H7 (cell line): ENCODE data around the gene ANKMY1. TPM values are rescaled to one million over a fixed set of nuclear protein-coding genes. Genes with fewer than 3 reads are reported as not detected.

ENCODE experiments used
- DNase-seq: peaks from one replicate; pipeline ENCODE4 v3.0.0; 2012
- H3K27me3 ChIP-seq: 2 replicates; pipeline ENCODE4 v1.6.0; 2011; ENCODE audit warnings: mild to moderate bottlenecking, low read length; ENCODE audit not compliant: control insufficient read depth, insufficient read depth
- H3K36me3 ChIP-seq: replicated peaks from 2 replicates; pipeline ENCODE4 v1.5.1; 2011; ENCODE audit warnings: low read length; ENCODE audit not compliant: control insufficient read depth, insufficient read depth
- H3K4me3 ChIP-seq: 2 replicates; pipeline ENCODE4 v1.5.1; 2011; ENCODE audit warnings: low read depth, mild to moderate bottlenecking, control low read depth, low read length, moderate library complexity; ENCODE audit not compliant: insufficient read depth
- total RNA-seq: library from RNA; depleted of rRNA; stranded (reverse); fragments of >200 nt; shearing (Covaris generic); gene quantifications from 2 replicates; pipeline ENCODE4 v1.2.3, GENCODE V29; 2014

The ANKMY1 gene
- total RNA-seq, 1 experiment from 2014 or later, result 3.6 TPM

DNA sequence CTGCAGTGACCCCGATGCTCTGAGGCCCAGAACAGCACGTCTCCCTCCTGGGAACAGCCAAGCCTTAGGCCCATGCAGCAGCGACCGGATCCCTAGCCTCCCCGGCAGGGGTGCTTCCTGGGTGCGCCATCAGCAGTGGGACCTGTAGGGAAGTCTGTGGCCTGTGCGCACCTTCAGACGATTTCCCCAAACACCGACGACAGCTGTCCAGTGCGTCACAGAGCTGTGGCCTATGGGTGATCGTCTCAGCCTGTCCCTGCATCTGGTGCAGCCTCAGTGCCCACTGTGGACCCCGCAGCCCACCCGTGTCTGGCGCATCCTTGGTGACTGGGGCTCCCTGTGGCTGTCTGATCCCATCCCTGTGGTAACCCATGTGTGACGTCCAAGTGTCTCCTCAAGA, 113.3 kb downstream of the ANKMY1 start:
- H3K4me3 ChIP-seq, result no peak overlapping the region
- DNase-seq, result no peak
- no peaks in the 10 kb centered on the region for H3K36me3 ChIP-seq
- no peaks in the 10 kb centered on the region for H3K27me3 ChIP-seq

DNA sequence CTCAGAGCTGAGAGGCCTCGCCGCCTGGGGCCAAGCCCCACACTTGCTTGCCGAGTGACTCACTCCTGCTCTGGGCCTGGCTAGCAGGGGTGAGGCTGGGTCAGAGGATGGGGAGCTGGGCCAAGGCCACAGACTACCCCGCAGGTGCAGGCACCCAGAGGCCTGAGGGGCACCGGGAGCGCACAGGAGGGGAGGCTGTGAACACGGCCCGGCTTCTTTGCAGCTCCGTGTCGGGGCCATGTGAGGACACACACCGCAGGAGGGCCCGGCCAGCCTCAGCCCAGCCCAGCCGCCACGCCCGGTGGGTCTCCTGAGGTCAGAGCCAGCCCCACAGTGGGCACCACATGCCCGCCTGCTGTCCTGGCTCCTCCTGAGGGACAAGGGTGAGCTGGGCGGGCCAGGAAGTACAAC, 113.9 kb downstream of the ANKMY1 start:
- H3K4me3 ChIP-seq, result no peak overlapping the region
- no peak for DNase-seq
- no peaks in the 10 kb centered on the region for H3K36me3 ChIP-seq
- H3K27me3 ChIP-seq, result no peaks in the 10 kb centered on the region

DNA sequence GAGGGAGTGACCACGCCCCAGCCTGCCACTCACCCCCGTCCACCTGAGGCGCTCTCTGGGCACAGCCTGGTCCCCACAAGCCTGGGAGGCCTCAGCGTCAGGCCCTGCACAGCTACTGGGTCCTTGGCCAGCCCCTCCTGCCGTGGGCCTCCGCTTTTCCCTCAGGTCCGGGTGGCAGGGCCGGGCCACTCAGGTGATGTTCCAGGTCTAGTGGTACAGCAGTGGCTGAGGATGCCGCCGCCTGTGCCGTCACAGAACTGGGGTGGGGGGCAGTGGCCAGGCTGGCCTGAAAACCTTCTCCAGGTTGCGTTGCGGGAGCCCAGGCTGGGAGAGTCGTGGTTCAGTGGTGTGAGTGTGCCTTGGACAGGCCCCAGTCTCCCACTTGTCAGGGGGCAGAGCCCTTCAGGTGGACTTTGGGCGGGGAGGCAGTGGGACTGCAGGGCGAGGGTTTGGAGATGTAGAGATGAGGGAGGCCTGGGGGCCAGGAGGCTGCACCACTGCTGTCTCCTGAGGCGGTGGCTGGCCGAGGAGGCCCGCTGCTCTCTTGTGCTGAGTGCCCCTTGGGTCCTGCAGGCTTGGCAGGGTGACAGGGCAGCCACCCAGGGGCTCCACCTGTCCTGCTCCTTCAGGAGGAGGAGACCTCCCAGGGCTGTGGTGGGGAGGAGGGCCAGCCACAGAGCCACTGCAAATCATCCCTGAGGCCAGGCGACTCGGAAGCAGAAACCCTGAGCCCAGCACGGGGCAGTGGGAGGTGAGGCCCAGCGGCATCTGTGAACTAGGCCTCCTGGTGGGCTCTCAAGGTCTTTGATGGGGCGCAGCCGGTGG, 114.7 kb downstream of the ANKMY1 start:
- Histone ChIP-seq H3K27me3 (peaks cover under 1% of the 10 kb centered on the region), H3K36me3 (no peaks in the 10 kb centered on the region), H3K4me3 (no peak overlapping the region)
- no peak for DNase-seq

DNA sequence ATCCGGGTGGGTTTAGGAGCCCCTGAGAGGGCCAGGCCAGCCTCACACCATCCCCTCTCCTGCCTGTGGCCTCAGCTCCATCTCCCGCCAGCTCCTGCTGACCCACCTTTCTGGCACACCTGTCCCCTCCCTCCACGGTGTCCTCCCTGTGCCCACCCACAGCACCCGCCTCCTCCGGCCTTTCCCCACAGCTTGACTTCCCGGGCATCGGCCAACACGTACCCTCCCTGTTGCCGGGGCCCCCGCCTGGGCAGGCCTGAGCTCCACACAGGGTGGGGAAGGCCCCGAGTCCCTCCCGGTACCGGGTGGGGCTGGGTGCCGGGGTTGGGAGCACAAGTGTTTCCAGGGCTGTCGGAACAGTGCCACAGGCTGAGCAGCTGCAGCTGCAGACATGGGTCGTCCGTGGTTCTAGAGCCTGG, 115.8 kb downstream of the ANKMY1 start:
- Histone ChIP-seq H3K36me3 (no peaks in the 10 kb centered on the region), H3K4me3 (no peak overlapping the region), H3K27me3 (peaks cover 12% of the 10 kb centered on the region)
- no peak for DNase-seq

DNA sequence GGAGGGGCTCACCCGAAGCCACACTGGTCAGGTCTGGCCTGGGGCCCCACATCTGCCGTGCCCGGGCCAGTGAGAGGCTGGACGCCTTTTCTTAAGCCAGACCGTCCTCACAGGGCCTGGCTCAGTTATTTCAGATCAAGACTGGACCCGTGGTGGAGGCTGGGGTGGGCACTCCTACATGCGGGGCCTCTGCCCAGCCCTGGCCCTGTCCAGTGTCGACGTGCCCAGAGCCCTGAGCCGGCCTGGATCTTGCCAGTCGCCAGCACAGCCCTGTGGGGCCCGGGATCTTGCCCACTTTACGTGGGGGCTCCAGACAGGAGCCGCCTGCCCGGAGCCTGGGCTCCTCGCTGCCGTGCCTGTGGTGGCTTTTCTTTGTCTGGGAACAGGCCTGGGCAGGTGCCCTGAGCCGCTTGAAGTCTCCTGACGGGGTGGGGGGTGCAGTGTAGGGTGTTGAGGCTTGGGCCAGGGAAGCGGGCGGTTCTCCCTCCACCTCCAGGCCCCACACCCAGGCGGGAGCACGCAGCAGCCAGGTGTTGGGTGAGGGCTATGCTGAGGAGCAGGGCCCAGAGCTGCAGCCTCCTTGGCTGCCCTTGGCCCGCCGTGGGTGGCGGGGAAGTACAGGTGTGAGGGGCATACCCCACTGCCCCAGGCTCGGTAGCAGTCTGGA, 116.3 kb downstream of the ANKMY1 start:
- Histone ChIP-seq H3K27me3 (peaks cover 17% of the 10 kb centered on the region), H3K4me3 (no peak overlapping the region), H3K36me3 (no peaks in the 10 kb centered on the region)
- no peak for DNase-seq

DNA sequence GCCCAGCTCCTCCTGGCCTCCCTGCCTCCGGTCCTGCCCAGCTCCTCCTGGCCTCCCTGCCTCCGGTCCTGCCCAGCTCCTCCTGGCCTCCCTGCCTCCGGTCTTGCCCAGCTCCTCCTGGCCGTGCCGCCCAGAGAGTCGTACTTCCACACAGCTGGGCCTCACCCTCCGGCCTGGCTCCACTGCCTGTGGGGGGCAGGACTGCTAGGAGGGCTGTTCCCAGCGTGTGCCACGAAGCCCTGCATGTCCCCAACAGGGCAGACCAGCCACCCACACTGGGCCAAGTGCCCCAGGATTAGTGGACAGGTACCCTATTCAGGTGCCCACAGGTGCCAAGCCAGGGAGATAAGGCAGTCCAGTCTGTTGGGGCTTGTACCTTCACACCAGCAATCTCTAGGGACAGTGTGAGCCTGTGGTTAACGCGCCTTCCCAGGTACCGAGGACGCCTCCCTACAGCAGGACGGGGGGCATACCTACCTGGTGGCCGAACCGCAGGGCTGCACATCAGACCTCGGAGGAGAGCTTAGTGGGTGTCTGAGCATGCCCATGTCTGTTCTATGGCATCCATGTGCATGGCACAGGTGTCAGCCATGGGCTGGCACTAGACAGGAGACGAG, 117.0 kb downstream of the ANKMY1 start:
- no peak overlapping the region for H3K4me3 ChIP-seq
- no peak for DNase-seq

DNA sequence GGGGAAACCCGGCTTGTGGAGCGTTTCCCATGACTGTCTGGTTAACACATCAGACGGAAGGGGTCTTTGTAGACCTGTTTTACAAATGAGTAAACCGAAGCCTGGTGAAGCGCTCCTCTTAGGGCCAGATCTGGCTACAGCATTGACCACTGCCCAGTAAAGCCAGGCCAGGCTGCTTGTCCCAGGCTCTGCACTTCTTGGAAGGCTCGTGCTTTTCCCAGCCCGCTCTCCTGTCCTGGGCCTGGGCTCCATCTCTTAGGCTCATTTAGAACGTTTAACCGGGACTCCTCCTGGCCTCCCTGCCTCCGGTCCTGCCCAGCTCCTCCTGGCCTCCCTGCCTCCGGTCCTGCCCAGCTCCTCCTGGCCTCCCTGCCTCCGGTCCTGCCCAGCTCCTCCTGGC, 117.5 kb downstream of the ANKMY1 start:
- no peaks in the 10 kb centered on the region for H3K36me3 ChIP-seq
- no peak for DNase-seq
- H3K27me3 ChIP-seq, result peaks cover 21% of the 10 kb centered on the region

More for the DNA sequence above, 117.0 kb downstream of the ANKMY1 start:
- peaks cover 21% of the 10 kb centered on the region for H3K27me3 ChIP-seq
- H3K36me3 ChIP-seq, result no peaks in the 10 kb centered on the region

DNA sequence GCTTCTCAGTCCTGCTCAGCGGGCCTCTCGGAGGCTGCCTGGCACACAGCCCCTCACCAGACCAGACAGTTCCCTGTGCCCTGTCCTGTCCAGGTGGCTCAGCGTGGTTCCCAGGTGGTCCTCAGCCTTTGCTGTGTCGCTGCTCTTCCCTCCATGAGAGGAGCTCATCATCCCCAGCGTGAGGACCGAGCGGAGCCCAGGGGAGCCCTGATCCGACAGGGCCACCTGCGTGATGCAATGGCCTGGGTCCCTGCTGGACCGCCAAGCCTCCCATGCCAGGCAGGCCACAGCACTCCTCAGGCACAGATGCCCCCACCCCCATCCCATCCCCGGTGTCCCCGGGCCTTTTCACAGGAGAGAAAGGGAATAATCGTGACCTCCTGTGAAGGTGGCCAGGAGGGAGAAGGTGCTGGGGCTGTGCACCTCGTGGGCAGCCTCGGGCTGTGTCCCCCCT, 118.1 kb downstream of the ANKMY1 start:
- H3K36me3 ChIP-seq, result no peaks in the 10 kb centered on the region
- no peak overlapping the region for H3K4me3 ChIP-seq
- DNase-seq, result no peak
- H3K27me3 ChIP-seq, result peaks cover 21% of the 10 kb centered on the region

More for the DNA sequence above, 117.5 kb downstream of the ANKMY1 start:
- no peak overlapping the region for H3K4me3 ChIP-seq

DNA sequence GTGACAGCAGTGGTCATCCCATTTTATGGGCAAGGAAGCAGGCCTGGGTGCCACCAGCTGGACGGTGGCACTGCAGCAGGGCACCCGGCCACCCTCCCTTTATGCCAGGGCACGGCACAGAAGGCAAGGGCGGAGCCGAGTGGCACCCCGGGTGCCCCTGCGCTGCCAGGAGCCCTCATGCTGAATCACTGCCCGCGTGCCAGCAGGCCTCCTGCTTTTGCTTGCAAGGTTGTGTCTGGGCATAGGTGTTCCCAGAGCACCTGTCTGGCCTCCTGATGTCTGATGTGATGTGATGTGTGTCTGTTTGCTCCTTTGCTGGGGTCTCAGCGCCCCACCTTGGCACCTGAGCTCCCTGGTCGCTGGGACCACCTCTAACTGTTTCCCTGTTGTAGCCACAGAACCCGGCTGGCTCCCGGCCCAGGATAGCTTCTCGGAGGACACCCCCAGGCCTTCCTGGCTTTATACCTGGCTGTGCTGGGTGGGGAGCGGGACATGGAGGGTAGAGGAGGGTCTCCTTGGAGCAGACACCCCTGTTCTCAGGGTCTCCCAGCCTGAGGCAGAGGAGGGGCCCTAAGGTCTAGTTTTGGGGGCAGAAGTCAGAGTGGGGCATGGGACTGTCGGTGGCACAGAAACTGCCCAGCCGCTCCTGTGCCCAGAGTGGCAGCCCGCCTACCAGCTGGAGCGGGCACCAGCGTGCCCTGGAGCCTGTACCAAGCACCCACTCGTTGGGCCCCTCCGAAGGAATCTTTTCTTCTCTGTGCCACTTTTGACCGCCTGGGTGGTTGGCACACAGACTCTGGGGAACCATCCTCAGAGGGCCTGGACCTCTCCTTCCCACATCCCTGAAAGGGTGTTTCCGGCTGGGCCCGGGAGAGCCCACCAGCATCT, 118.7 kb downstream of the ANKMY1 start:
- Histone ChIP-seq H3K4me3 (no peak overlapping the region), H3K27me3 (peaks cover 23% of the 10 kb centered on the region), H3K36me3 (no peaks in the 10 kb centered on the region)
- no peak for DNase-seq

DNA sequence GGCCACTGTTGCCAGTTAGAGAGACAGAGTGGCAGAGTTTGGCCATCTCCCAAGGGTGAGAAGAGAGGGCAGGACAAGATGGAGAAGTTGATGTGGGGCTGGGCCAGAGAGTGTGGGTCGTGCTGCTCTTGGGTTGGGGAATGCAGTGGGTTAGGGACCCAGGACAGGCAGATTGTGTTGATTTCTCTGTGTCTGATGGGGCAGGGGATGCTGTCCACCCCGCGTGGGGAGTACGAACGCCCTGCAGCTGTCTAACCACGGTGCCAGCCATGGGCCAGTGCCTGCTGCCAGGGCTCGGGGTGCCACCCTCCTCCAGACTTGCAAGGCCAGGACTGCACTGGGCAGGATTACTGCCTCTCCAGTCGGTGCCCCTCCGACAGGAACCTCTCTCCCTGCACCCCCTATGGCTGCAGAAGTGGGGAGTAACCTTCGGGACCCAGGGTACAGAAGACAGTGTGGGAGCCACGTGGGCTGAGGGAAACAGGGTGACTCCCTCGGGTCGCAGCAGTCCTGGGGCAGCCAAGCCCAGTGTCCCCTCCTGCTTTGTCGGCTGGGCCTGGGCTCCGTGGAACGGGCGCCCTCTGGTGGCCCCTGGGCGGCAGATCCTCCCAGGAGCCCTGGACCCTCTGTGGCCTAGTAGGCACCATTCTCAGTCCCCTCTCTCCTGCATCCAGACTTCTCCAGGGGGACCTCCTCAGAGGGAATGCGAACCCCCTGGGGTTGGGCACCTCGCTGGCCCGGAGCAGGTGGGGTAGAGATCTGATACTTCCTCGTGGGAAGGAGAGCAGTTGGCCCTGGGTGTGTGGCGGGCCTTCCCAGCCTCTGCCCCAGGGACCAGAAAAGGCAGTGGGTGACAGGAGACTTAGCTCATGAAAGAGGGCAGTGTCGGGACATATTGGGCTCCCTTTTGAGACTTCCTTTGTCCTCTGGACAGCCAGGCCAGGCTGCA, 119.7 kb downstream of the ANKMY1 start:
- Histone ChIP-seq H3K4me3 (no peak overlapping the region), H3K36me3 (no peaks in the 10 kb centered on the region), H3K27me3 (peaks cover 23% of the 10 kb centered on the region)
- peak; percentile 98 for DNase-seq

DNA sequence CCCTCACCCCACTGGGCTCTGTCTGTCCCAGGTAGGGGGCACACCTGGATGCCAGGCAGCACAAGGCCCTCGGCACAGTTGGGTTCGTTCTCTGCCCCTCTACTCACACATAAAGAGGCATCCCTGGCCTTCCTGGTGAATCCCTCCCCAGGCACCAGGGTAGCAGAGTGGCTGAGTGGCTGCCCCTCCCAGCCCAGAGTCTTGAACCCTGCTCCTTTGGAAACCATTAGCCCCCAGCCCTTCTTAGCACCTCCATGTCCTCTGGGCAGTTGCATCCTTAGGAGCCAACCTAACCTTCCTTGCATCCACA, 120.3 kb downstream of the ANKMY1 start:
- Histone ChIP-seq H3K27me3 (peaks cover 23% of the 10 kb centered on the region), H3K36me3 (no peaks in the 10 kb centered on the region), H3K4me3 (no peak overlapping the region)
- no peak for DNase-seq

DNA sequence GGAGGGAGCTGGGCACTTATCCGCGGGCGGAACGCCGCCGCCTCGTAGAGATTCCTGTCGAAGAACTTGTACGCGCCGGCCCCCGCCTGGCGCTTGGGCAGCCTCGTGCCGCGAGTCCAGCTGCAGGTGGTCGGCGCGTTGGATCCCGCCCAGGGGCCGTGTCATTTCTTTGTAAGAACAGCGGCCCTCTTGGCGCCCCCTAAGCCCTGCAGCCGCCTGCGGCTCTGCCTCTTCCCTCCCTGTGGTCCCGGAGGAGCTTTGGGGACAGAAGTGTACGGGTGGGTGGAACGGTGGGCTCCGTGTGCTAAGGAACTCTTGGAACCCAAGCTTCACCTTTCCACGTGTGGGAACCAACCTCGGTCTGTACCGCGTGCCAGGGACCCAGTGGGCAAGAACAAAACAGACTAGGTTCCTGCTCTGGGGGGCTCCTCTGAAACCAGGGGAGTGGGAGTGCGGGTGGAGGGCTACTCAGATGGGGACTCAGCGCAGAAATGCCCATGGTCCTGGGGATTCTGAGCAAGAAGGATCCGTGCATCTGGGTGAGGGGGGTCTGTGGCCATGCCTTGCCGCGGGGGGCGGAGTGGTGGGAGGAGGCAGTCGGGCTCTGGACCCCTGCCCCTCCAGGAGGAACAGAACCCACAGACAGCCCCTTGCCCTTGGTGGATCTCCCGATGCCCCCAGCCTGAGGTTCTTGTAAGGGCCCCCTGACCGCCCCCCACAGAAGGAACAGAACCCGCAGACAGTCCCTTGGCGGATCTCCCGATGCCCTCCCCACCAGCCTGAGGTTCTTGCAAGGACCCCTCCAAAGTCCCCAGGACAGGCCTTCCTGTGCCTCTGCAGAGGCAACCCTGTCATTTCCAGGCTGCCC, 120.9 kb downstream of the ANKMY1 start:
- H3K4me3 ChIP-seq, result peak overlapping the region; percentile 72
- DNase-seq, result peak; percentile 86
- no peaks in the 10 kb centered on the region for H3K36me3 ChIP-seq
- H3K27me3 ChIP-seq, result peaks cover 23% of the 10 kb centered on the region
